ENCODE results near the gene GMDS. TPM values are rescaled to one million over a fixed set of nuclear protein-coding genes. Genes with fewer than 3 reads are reported as not detected.

GMDS gene
- total and polyA plus RNA-seq, 2 donors (not counting 1 experiment from before 2014, with no cell fraction given): 11.5 to 16.4 TPM

DNA sequence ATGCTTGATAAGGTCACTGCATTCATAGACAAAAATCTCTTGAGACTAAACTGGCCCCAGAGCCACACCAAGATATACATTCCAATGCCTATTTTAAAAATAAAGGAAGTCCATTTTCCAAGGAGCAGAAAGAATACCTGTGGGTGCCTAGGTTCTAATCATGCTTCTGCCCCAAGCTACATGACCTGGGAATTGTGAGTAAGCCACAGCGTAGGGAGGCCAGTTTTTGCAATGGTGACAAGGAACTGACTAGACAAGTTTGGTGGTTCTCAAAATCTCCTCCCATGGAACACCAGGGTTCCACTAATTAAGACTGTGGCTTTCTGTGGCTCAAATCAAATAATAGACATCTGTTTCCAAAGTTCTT is 83.3 kb downstream of the GMDS start:
- intact Hi-C loops (cut with micrococcal nuclease): no loop called here
- WGBS (ENCODE audit: insufficient coverage): no CpG with 5 or more reads among the region's 1 CpG

GRCh38 chr6:2158596-2159271 is 86.7 kb downstream of the GMDS start:
- Histone ChIP-seq H3K9ac (ENCODE audit: low read length) (no peak overlapping the region), H3K79me2 (ENCODE audit: control insufficient read depth, insufficient read depth, low read length) (peaks cover 9% of the 10 kb centered on the region), H3K4me1 (ENCODE audit: control insufficient read depth in 2 of 2, insufficient read depth in 2 of 2, low read length in 2 of 2) (peaks cover 11 to 16% of the 10 kb centered on the region in 2 donors), H3K36me3 (replicated peaks in 1 of 2; ENCODE audit: control extremely low read depth in 1 of 2, control insufficient read depth in 1 of 2, extremely low read depth in 1 of 2, insufficient read depth in 2 of 2, low read length in 1 of 2) (no peaks in the 10 kb centered on the region), H3K27me3 (replicated peaks in 1 of 4; ENCODE audit: control extremely low read depth in 1 of 4, control insufficient read depth in 3 of 4, insufficient read depth in 4 of 4, low read length in 3 of 4) (no peaks in the 10 kb centered on the region), H3K4me3 (ENCODE audit: control extremely low read depth in 1 of 5, extremely low read depth in 1 of 5, insufficient read depth in 1 of 5, low read depth in 2 of 5, low read length in 4 of 5) (no peak overlapping the region), H3K9me3 (ENCODE audit: control extremely low read depth in 1 of 3, control insufficient read depth in 2 of 3, insufficient read depth in 1 of 3, low read length in 2 of 3) (no peaks in the 10 kb centered on the region), H4K20me1 (ENCODE audit: control insufficient read depth, insufficient read depth, low read length, poor library complexity, severe bottlenecking) (peaks cover 7% of the 10 kb centered on the region), H2AFZ (ENCODE audit: insufficient read depth, low read depth, low read length, poor library complexity, severe bottlenecking) (no peak overlapping the region), H3K4me2 (replicated peaks; ENCODE audit: low read depth, low read length, poor library complexity, severe bottlenecking) (no peak overlapping the region), H3K27ac (ENCODE audit: low read length in 2 of 2) (no peak overlapping the region)
- intact Hi-C loops (cut with micrococcal nuclease): no loop called here
- H3K9me3 Mint-ChIP-seq (ENCODE audit: insufficient read depth): no peaks in the 10 kb centered on the region
- 100% methylated on average over 3 of the region's 12 CpGs for WGBS (ENCODE audit: insufficient coverage)
- H3K4me1 Mint-ChIP-seq: peaks cover 30% of the 10 kb centered on the region
- ATAC-seq (ENCODE audit: low read depth): no peak
- POLR2A ChIA-PET: no interaction called here
- no peaks in the 10 kb centered on the region for H3K27me3 Mint-ChIP-seq
- H3K27ac Mint-ChIP-seq: no peak overlapping the region
- no peak for TF ChIP-seq EZH2 (IDR thresholded peaks at IDR 0.05; ENCODE audit: borderline replicate concordance, insufficient read depth, low read depth, low read length, poor library complexity, severe bottlenecking)
- TF ChIP-seq, protein P1, sequence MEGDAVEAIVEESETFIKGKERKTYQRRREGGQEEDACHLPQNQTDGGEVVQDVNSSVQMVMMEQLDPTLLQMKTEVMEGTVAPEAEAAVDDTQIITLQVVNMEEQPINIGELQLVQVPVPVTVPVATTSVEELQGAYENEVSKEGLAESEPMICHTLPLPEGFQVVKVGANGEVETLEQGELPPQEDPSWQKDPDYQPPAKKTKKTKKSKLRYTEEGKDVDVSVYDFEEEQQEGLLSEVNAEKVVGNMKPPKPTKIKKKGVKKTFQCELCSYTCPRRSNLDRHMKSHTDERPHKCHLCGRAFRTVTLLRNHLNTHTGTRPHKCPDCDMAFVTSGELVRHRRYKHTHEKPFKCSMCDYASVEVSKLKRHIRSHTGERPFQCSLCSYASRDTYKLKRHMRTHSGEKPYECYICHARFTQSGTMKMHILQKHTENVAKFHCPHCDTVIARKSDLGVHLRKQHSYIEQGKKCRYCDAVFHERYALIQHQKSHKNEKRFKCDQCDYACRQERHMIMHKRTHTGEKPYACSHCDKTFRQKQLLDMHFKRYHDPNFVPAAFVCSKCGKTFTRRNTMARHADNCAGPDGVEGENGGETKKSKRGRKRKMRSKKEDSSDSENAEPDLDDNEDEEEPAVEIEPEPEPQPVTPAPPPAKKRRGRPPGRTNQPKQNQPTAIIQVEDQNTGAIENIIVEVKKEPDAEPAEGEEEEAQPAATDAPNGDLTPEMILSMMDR (IDR thresholded peaks at IDR 0.05): no peak
- H3K4me3 Mint-ChIP-seq: no peak overlapping the region
- CTCF ChIA-PET: no interaction called here
- no peak for DNase-seq

More for the DNA sequence above, 83.3 kb downstream of the GMDS start:
- Histone ChIP-seq H3K36me3 (replicated peaks in 1 of 2; ENCODE audit: control extremely low read depth in 1 of 2, control insufficient read depth in 1 of 2, extremely low read depth in 1 of 2, insufficient read depth in 2 of 2, low read length in 1 of 2) (no peaks in the 10 kb centered on the region), H3K27ac (ENCODE audit: low read length in 2 of 2) (no peak overlapping the region), H3K27me3 (replicated peaks in 1 of 4; ENCODE audit: control extremely low read depth in 1 of 4, control insufficient read depth in 3 of 4, insufficient read depth in 4 of 4, low read length in 3 of 4) (no peaks in the 10 kb centered on the region), H3K4me2 (replicated peaks; ENCODE audit: low read depth, low read length, poor library complexity, severe bottlenecking) (no peak overlapping the region), H3K4me1 (ENCODE audit: control insufficient read depth in 2 of 2, insufficient read depth in 2 of 2, low read length in 2 of 2) (peaks cover 11 to 16% of the 10 kb centered on the region in 2 donors), H2AFZ (ENCODE audit: insufficient read depth, low read depth, low read length, poor library complexity, severe bottlenecking) (no peak overlapping the region), H4K20me1 (ENCODE audit: control insufficient read depth, insufficient read depth, low read length, poor library complexity, severe bottlenecking) (peaks cover 7% of the 10 kb centered on the region), H3K9ac (ENCODE audit: low read length) (no peak overlapping the region), H3K4me3 (ENCODE audit: control extremely low read depth in 1 of 5, extremely low read depth in 1 of 5, insufficient read depth in 1 of 5, low read depth in 2 of 5, low read length in 4 of 5) (no peak overlapping the region), H3K9me3 (ENCODE audit: control extremely low read depth in 1 of 3, control insufficient read depth in 2 of 3, insufficient read depth in 1 of 3, low read length in 2 of 3) (peaks cover 0 to 10% (median 1%) of the 10 kb centered on the region in 3 donors), H3K79me2 (ENCODE audit: control insufficient read depth, insufficient read depth, low read length) (peaks cover 9% of the 10 kb centered on the region)
- Mint-ChIP-seq H3K4me1 (peaks cover 30% of the 10 kb centered on the region), H3K9me3 (ENCODE audit: insufficient read depth) (peaks cover 2% of the 10 kb centered on the region), H3K4me3 (no peak overlapping the region), H3K27ac (no peak overlapping the region), H3K27me3 (no peaks in the 10 kb centered on the region)
- POLR2A ChIA-PET: no interaction called here
- no peak for TF ChIP-seq EZH2 (IDR thresholded peaks at IDR 0.05; ENCODE audit: borderline replicate concordance, insufficient read depth, low read depth, low read length, poor library complexity, severe bottlenecking)
- TF ChIP-seq, protein P1 (IDR thresholded peaks at IDR 0.05): no peak
- ATAC-seq (ENCODE audit: low read depth): no peak
- no peak for DNase-seq
- CTCF ChIA-PET: no interaction called here
